Bronchial epithelial cell (primary cell): ENCODE results near the gene EOLA2. TPM values are rescaled to one million over a fixed set of nuclear protein-coding genes. Genes with fewer than 3 reads are reported as not detected.
"Not testable (repeated sequence)": the region's sequence is repeated elsewhere in the genome, so short reads cannot be mapped to it uniquely, and the experiment has no call there.

Source experiments
- DNase-seq: peaks from one replicate; pipeline ENCODE4 v3.0.0-alpha.2; 2010; ENCODE audit warnings: low read depth
- FAIRE-seq: peaks from 2 replicates; lab custom pipeline; 2011; peaks lifted over from hg19 to GRCh38; lab: Jason Lieb, UNC
- H3K27me3 ChIP-seq: 2 replicates; pipeline ENCODE4 v1.5.1; 2011; ENCODE audit warnings: low read length; ENCODE audit not compliant: control insufficient read depth, insufficient read depth
- H3K36me3 ChIP-seq: 2 replicates; pipeline ENCODE4 v1.5.1; 2011; ENCODE audit warnings: low read length; ENCODE audit not compliant: control insufficient read depth, insufficient read depth
- H3K4me3 ChIP-seq: 2 replicates; pipeline ENCODE4 v1.5.1; 2011; ENCODE audit warnings: mild to moderate bottlenecking, low read depth, low read length, control low read depth
- total RNA-seq: library from RNA; depleted of rRNA; stranded (reverse); fragments of >200 nt; gene quantifications from 2 replicates; pipeline ENCODE4 v1.2.1, GENCODE V29; 2014
- TF ChIP-seq, protein P1 (sequence below): IDR thresholded peaks from 2 replicates; pipeline ENCODE4 v1.5.1; 2011; ENCODE audit warnings: mild to moderate bottlenecking, moderate library complexity, low read length, control low read depth, inconsistent platforms; ENCODE audit not compliant: insufficient read depth, severe bottlenecking

EOLA2 gene
- total RNA-seq, 1 donor from 2014 or later: 21.9 TPM

DNA sequence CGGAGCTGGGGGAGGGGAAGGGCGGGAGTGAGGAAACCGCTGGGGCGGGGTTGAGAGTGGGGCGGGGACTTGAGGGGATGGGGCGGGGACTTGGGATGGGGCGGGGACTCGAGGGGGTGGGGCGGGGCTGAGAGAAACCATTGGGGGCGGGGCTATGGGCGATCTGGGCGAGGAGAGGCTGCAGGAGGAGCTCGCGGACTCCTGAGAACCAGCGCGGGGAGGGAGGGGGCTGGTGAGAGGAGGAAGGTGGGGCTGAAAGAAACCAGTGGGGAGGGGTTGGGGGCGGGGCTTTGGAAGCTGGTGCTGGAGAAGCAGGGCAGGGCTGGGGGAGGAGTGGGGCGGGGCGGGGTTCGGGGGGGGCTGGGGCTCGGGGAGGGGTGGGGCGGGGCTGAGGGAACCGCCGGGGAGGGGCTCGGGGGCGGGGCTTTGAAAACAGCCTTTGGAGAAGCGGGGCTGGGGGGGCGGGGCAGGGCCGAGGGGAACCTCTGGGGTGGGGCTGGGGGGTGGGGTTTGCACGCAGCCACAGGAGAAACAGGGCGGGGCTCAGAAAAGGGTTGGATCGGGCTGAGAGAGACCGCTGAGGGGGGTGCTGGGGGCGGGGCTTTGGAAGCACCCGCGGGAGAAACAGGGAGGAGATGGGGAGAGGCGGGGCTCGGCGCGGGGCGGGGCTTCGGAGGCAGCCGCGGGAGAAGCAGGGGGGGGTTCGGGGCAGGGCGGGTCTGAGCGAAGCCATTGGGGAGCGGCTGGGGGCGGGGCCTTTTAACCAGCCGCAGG lies 777 bp upstream of the EOLA2 start:
- Histone ChIP-seq H3K4me3 (peak overlapping the region; percentile 75), H3K27me3 (no peaks in the 10 kb centered on the region), H3K36me3 (peaks cover 3% of the 10 kb centered on the region)
- peak; percentile 69 for DNase-seq
- no peak for FAIRE-seq
- TF ChIP-seq, protein P1, sequence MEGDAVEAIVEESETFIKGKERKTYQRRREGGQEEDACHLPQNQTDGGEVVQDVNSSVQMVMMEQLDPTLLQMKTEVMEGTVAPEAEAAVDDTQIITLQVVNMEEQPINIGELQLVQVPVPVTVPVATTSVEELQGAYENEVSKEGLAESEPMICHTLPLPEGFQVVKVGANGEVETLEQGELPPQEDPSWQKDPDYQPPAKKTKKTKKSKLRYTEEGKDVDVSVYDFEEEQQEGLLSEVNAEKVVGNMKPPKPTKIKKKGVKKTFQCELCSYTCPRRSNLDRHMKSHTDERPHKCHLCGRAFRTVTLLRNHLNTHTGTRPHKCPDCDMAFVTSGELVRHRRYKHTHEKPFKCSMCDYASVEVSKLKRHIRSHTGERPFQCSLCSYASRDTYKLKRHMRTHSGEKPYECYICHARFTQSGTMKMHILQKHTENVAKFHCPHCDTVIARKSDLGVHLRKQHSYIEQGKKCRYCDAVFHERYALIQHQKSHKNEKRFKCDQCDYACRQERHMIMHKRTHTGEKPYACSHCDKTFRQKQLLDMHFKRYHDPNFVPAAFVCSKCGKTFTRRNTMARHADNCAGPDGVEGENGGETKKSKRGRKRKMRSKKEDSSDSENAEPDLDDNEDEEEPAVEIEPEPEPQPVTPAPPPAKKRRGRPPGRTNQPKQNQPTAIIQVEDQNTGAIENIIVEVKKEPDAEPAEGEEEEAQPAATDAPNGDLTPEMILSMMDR: no peak

DNA sequence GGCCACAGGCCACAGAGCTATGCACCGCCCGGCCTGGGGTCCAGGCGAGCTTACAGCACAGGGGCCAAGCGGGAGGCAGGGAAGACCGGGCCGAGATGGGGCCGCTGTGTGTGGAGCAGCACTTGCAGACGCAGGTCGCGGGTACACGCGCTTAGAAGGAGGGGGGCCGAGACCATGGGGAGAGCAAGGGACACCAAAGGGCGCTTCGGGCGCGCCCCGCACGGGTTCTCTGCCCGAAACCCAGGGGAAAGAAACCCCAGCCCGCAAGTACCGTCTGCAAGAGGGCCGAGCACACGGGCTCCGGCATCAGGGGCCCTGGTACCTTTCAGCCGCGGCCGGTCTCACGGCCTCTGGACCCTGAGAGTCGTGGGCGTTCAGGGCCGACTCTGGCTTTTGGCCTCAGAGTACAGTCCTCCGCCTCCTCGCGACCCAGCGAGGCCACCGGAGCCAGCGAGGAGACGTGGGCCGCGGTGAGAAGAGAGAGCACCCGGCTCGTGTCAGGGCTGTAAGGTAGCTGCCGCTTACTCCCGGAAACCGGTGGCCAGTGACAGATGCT lies 342 bp downstream of the EOLA2 start:
- H3K27me3 ChIP-seq: no peaks in the 10 kb centered on the region
- H3K36me3 ChIP-seq: no peaks in the 10 kb centered on the region
- no peak for FAIRE-seq
- no peak for DNase-seq
- peak overlapping the region; percentile 75 for H3K4me3 ChIP-seq
- TF ChIP-seq, protein P1: no peak

DNA sequence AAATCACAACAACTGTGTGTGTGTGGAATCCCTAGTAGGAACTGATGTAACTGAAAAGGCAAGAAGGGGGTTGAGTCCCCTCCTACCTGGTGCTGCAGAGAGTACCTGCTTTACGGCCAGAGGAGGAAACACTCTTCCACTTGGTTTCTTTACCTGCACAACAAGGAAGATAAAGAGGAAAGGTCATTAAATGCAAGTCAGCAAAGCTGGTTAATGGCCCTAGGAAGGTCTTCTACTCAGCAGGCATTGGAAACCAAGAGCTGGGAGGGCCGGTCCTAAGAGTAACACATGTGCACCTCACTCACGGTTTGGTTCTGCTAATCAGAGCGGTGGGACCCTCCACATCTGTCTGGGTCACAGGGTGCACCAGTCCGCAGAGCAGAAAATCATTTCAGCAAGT lies 963 bp downstream of the EOLA2 start:
- FAIRE-seq, H3K27me3 ChIP-seq, H3K36me3 ChIP-seq, DNase-seq: not testable (repeated sequence)
- H3K4me3 ChIP-seq: peak overlapping the region; percentile 75

DNA sequence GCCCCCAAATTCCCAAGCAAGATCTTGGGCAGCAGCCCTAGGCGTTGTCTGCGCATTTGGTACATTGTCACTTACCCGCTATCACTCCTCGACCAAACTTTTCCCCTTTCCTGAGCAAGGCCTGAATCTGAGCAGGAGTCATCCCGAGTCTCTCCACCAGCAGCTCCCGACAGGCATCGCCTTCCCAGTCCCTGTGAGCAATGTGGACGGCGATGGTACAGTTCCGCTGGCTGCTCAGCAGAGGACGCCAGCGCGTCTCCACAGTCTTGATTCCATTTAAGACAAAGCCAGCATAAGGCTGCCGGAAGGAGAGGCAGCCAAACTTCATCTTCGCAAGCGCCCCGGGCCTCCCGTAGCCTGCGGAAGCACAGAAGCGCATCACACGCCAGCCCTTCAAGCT lies 4.7 kb downstream of the EOLA2 start:
- H3K36me3 ChIP-seq, H3K27me3 ChIP-seq, DNase-seq, FAIRE-seq, H3K4me3 ChIP-seq: not testable (repeated sequence)

DNA sequence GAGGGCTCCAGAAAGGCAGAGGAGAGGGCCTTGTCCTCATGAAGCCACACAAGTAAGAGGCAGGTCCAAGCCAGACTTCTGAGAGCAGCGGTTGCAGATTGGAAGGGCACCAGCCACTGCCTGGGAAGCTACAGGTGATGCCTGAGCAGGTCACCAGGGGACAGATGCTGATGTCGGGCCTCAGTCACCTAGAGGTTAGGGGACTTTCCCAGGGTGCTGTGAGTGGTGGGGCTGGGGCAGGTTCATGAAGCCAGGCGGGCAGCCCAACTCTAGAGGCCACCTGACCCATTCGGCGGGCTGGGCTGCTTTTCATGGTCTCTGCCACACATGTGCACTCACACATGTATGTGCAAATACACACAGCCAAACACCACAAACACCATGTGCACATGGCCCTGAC lies 5.3 kb downstream of the EOLA2 start:
- not testable (repeated sequence) for H3K4me3 ChIP-seq, H3K36me3 ChIP-seq, FAIRE-seq, H3K27me3 ChIP-seq, DNase-seq

DNA sequence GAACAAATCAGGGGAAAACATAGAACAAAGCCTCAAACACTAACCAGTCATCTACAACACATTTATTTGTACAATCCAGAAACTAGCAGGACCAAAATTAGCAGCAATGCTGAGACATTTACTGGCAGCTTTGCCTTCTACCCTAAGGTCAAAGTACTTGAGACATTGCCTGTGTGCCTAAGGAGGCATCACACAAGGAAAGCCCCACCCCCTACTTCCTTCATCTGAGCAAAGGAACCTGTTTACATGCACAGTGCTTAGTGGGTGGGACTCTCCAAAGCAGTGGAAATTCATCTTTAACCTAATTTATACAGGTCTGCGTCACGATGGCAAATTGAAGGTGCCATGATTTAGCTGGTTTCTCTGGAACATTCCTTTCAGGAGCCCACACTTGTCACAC lies 6.1 kb downstream of the EOLA2 start:
- H3K4me3 ChIP-seq, FAIRE-seq, DNase-seq, H3K36me3 ChIP-seq, H3K27me3 ChIP-seq: not testable (repeated sequence)

DNA sequence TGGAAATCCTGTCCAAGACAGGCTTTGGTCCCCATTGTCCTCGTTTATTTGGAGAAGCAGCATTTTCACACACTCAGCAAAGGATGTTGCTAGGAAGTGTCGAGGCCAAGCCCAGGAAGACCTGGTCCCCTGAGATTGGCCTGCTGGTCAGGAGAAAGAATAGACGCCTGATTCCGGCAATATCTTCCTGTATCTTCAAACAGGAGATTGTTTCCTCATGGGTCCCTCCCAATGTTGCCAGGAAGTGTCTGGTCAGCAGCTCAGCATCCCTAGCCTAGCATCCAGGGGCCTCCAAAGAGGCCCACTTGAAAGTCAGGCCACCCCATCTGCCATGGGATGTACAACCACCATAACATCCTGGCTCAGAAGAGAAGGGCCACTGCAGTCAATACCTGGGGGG lies 6.9 kb downstream of the EOLA2 start:
- H3K36me3 ChIP-seq, DNase-seq, H3K27me3 ChIP-seq, H3K4me3 ChIP-seq: not testable (repeated sequence)
- FAIRE-seq: peak; percentile 28

DNA sequence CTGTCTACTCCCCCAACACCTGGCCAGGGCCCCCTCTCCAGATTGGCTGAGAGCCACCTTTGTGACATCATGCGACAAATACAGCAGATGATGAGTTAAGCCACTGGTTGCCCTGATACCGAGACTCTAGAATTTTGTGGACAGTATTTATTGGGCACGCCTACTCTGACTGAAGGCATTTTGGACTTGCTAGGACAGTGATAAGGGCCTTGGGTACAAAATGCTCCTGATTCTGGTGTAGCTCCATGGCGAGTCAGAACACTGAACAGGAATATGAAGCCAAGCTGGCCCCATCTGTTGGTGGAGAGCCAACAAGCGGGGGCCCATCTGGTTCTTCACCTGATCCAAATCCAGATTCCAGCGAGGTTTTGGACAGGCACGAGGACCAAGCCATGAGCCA lies 8.9 kb downstream of the EOLA2 start, which contains the start of gene HSFX4:
Gene HSFX4 (plus strand): TSS at position 174 of the 400 bp plus-strand sequence. CDS start 72 bp downstream, at position 246.
- not testable (repeated sequence) for FAIRE-seq, H3K27me3 ChIP-seq, H3K36me3 ChIP-seq, DNase-seq, H3K4me3 ChIP-seq

DNA sequence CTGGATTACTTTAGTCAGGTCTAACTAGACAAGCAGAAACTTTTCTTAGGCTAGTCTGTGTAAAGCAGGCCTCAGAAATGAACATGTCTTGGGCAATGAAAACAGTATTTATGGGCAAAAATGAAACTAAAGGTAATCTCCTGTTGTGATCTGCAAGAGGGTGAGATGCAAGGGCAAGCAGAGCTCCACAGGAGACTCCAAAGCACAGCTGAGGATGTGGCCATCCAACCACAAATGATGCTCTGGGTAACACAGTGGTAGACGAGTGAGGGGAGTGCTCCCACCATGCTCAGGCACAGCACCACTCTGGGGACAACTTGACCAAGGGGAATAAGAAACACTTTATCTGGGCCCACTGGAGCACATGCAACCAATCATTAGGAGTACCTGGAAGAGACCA lies 9.7 kb downstream of the EOLA2 start:
- not testable (repeated sequence) for DNase-seq, H3K27me3 ChIP-seq, H3K36me3 ChIP-seq, H3K4me3 ChIP-seq
- FAIRE-seq: peak; percentile 62

DNA sequence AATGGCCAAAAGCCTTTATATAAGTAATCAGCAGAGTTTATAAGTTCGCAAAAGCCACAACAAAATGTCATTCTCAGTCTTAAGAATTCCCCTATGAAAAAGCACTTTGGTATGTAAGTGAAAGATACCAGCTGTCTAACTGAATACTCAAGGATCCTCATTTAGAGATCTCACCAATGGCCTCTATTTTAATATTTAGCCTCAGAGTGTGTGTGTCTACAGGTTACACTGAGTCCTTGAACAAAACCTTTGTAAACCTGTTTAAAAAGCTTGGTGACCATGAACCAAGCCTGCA lies 10.4 kb downstream of the EOLA2 start:
- H3K4me3 ChIP-seq, DNase-seq, H3K36me3 ChIP-seq, FAIRE-seq, H3K27me3 ChIP-seq: not testable (repeated sequence)

DNA sequence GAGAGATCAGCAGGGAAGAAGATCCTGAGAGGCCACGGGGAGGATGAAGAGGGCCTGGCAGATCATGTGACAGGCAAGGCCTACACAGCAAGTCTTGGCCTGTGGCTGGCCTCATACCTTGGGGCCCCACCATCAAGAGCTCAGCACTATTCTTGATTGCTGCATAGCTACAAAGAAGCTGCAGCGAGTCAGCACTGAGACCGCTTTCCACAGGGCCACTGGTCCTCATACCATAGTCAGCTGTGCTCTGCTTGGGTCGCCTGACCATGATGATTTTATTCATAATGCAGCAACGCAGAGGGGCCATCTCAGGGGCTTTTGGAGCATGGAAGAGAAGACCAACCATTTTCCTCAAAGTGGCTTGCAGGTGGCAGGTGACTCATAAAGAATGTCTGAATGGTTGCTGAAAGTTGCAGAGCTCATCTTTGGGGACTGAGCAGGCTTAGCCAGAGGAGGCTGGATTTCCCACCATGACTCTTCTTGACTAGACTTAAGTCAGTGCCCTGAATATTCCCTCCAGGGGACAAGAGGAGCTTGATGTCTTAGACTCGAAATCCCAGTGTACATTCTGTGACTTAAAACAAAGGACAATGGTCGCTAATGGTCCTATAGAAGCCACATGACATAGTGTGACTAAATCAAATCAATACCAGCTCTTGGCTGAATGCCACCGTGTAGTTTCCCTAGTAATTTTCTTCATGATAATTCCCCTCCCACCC lies 10.9 kb downstream of the EOLA2 start:
- DNase-seq, H3K4me3 ChIP-seq, H3K27me3 ChIP-seq, H3K36me3 ChIP-seq: not testable (repeated sequence)
- FAIRE-seq: peak; percentile 70

DNA sequence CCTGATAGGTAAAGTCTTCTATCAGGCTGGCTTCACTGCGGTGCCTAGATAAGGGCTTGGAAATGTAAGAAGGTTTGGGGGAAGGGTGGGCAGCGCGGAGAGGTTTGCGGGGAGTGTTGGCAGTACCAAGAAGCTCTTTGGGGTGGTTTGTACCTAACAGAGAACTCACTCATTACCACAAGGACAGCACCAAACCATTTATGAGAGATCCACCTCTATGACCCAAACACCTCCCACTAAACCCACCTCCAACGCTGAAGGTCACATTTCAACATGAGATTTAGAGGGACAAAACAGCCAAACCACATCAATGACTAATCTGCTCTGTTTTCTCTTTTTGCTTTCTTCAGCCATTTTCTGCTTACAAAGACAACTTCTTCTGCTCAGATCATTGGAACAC lies 13.9 kb downstream of the EOLA2 start:
- not testable (repeated sequence) for H3K4me3 ChIP-seq, DNase-seq, H3K27me3 ChIP-seq, H3K36me3 ChIP-seq
- FAIRE-seq: peak; percentile 62
